Stomach smooth muscle (tissue), 2 donors: Measurements from ENCODE around the gene TMEM140.

Experiments used
- H3K27ac ChIP-seq: one replicate; pipeline ENCODE4 v1.7.0; 2013; ENCODE audit warnings: mild to moderate bottlenecking, low read length, inconsistent platforms
- H3K27me3 ChIP-seq, 2 donors: one replicate each; pipeline ENCODE4 v1.7.0; 2013; ENCODE audit warnings: low read length in 2 of 2; ENCODE audit not compliant: insufficient read depth in 2 of 2, control insufficient read depth in 1 of 2
- H3K36me3 ChIP-seq, 2 donors: one replicate each; pipeline ENCODE4 v1.7.0; 2013; ENCODE audit warnings: low read length in 2 of 2; ENCODE audit not compliant: control insufficient read depth in 2 of 2, insufficient read depth in 2 of 2
- H3K4me1 ChIP-seq: one replicate; pipeline ENCODE4 v1.7.0; 2013; ENCODE audit warnings: low read length; ENCODE audit not compliant: control insufficient read depth, insufficient read depth
- H3K4me3 ChIP-seq, 2 donors: one replicate each; pipeline ENCODE4 v1.7.0; 2013; ENCODE audit warnings: low read length in 2 of 2
- H3K9ac ChIP-seq, 2 donors: one replicate each; pipeline ENCODE4 v1.7.0; 2013; ENCODE audit warnings: low read length in 2 of 2, mild to moderate bottlenecking in 1 of 2
- H3K9me3 ChIP-seq, 2 donors: one replicate each; pipeline ENCODE4 v1.7.0; 2013; ENCODE audit warnings: low read length in 2 of 2; ENCODE audit not compliant: control insufficient read depth in 2 of 2
- donor health status: healthy.
- donor health status: Pancreatic carcinoma.

TMEM140 gene

DNA sequence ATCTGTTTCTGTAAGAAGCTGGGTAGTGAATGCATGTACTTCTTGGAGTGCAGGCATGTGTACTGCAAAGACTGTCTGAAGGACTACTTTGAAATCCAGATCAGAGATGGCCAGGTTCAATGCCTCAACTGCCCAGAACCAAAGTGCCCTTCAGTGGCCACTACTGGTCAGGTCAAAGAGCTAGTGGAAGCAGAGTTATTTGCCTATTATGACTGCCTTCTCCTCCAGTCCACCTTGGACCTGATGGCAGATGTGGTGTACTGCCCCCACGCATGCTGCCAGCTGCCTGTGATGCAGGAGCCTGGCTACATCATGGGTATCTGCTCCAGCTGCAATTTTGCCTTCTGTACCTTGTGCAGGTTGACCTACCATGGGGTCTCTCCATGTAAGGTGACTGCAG, 18.9 kb upstream of the TMEM140 start:
- Histone ChIP-seq H3K9ac (no peak overlapping the region), H3K36me3 (no peaks in the 10 kb centered on the region), H3K9me3 (peaks cover 0 to 5% of the 10 kb centered on the region in 2 donors), H3K4me1 (no peaks in the 10 kb centered on the region), H3K4me3 (no peak overlapping the region), H3K27me3 (no peaks in the 10 kb centered on the region), H3K27ac (no peak overlapping the region)

DNA sequence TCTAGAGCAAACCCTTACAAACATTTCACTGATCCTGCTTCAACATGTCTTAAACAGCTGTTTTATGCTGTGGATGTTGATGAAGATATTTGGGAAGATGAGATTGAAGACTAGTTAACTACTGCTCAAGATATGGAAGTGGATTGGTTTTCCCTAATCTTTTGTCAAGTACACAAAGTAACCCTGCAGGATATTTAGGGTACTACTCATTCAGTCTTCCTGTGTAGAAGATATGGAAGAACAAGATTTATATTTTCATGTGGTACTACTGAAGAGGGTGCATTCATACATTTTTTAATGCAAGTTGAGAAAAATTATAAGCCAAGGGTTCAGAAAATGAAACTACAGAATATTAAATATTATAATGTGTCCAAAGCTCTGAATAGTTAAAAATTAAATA, 18.3 kb upstream of the TMEM140 start:
- no peaks in the 10 kb centered on the region for H3K27me3 ChIP-seq
- H3K27ac ChIP-seq: no peak overlapping the region
- H3K4me3 ChIP-seq: no peak overlapping the region
- H3K36me3 ChIP-seq: no peaks in the 10 kb centered on the region
- H3K9me3 ChIP-seq: peaks cover 0 to 5% of the 10 kb centered on the region in 2 donors
- H3K4me1 ChIP-seq: no peaks in the 10 kb centered on the region
- no peak overlapping the region for H3K9ac ChIP-seq

DNA sequence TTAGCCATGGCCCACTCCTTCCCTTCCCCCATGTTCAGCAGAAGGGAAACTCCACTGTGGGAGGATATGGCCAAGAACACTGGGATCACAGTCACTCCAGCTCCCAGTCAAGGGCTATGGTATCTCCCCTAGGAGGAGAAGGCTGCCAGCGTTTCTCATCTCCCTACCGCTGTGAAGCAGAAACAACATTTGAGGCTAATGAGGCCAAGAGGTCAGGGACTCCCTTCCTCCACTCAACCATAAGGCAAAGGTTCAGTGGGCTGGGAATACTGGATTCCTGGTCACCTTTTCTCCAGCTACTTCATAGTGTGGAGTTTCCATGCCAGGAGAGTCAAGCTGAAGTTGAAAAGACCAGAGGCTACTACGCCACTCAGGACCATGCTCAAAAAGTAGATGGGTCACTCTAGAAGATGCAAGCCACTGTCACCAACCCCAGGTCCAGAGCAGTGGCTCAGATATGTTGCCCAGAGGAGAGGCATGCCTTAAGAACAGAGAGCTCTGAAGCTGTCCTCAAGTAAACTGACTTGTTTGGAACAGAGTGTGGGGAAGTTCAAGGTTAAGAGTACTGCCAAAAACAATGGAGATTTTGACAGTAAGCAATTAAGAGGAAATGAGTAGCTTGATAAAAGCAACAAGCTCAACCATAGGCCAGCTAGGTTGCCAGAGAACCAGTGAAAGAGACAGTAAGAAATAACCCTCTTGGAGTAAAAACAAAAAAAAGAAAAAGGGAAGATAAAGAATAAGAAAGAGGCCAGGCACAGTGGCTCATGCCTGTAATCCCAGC, 3.8 kb upstream of the TMEM140 start:
- H3K4me3 ChIP-seq: no peak overlapping the region
- no peaks in the 10 kb centered on the region for H3K9me3 ChIP-seq
- H3K9ac ChIP-seq: no peak overlapping the region
- H3K36me3 ChIP-seq: no peaks in the 10 kb centered on the region
- H3K4me1 ChIP-seq: peaks cover 4% of the 10 kb centered on the region
- H3K27ac ChIP-seq: no peak overlapping the region
- H3K27me3 ChIP-seq: no peaks in the 10 kb centered on the region

DNA sequence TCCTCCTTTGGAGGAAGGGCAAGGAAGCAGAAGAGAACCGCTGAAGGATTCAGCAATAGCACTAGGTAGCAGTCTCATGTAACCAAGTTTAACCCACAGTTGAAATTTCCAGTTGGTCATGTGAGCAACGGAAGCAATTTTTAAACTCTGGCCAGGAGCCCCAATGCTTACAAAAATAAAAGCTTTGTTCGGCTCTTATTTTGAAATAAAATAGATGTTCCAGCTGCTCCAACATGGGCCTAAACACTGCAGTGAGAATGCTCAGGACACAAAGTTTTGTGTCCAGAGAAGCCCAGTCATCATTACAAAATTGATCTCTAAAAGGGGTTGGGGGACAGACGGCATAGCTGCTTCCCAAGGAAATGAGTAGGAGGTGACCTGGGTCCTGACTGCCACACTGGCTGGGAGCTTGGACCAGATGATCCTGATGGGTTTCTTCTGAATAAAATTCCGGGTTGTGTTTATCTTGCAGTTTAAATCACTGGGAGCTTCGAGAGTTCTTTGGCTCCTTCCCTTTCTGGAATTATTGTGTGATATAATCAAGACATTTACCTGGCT, 452 bp upstream of the TMEM140 start:
- peaks cover 0 to 5% of the 10 kb centered on the region in 2 donors for H3K36me3 ChIP-seq
- peak overlapping the region; percentile 83 to 87 for H3K4me3 ChIP-seq
- H3K27me3 ChIP-seq: no peaks in the 10 kb centered on the region
- peak overlapping the region; percentile 95 for H3K27ac ChIP-seq
- H3K9ac ChIP-seq: peak overlapping the region; percentile 80 to 88
- no peaks in the 10 kb centered on the region for H3K9me3 ChIP-seq
- H3K4me1 ChIP-seq: peaks cover 4% of the 10 kb centered on the region

DNA sequence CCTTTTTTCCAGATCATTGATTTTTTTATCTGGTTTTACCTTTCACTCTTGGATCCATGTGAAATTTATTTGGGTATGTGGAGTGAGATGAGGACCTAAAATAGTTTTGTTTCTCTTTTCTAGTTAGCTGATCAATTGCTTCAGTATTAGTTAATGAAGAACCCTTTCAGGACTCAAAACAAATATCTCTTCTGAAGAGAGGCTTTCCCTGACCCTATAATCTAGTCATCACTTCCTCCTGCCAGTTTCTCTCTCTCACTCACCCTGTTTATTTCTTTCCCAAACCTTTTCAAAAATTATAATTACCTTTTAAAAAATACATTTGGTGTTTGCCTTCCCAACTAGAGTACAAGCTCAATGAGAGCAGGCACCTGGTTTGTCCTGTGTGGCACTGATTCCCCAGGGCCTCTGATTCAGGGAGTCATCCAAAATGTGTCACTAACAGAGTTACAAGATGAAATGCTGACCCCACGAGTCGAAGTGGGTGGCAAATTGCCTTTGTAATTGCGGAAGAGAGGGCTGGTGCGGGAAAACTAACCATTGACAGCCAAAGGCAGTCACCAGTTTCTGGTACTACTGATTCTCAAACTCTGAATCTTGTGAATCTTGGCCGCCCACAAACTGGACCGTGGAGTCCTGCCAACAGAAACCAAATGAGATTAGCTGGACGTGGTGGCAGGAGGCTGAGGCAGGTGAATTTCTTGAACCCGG, 2.4 kb downstream of the TMEM140 start:
- no peaks in the 10 kb centered on the region for H3K27me3 ChIP-seq
- H3K4me3 ChIP-seq: peak overlapping the region in 1 of 2 donors; percentile 23
- H3K36me3 ChIP-seq: peaks cover 0 to 5% of the 10 kb centered on the region in 2 donors
- H3K4me1 ChIP-seq: peaks cover 4% of the 10 kb centered on the region
- H3K9ac ChIP-seq: no peak overlapping the region
- H3K27ac ChIP-seq: no peak overlapping the region
- H3K9me3 ChIP-seq: no peaks in the 10 kb centered on the region

DNA sequence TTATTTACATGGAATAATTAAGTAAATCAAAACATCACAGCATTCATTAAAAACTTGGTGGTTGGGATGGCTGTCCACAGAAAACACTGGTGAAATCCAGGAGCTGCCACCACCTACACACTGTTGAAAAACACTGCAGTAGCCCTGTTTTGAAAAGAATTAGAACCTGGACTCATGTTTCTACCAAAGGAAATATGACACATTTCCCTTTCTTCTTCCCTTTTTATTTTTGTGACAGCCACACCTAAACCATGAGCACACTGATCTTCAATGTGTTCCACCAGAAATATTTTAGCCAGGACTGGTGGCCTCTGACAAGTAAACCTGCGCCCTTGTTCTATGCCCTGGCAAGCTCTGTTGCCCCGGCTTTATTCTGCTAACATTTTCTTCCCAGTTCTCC, 3.3 kb downstream of the TMEM140 start:
- Histone ChIP-seq H3K27me3 (no peaks in the 10 kb centered on the region), H3K9ac (no peak overlapping the region), H3K4me1 (peaks cover 4% of the 10 kb centered on the region), H3K27ac (no peak overlapping the region), H3K36me3 (peaks cover 0 to 5% of the 10 kb centered on the region in 2 donors), H3K4me3 (no peak overlapping the region), H3K9me3 (peaks cover 0 to 5% of the 10 kb centered on the region in 2 donors)

DNA sequence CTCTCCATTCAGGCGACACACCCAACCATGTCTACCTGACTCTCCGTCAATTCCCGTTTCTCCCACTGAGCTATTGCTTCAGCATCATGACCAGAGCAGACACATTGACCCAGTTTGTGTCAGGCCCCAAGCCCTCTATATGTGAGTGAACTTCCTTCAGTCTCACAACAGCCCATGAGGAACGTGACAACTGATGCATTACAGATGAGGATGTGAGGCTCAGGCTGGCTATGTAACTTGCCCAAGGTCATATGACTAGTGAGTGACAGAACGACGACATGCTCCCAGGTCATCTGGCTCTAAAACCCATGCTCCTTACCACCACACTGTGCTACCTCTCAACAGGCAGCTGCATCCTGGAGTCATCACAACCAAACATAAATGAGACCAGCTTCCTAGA, 3.7 kb downstream of the TMEM140 start:
- no peaks in the 10 kb centered on the region for H3K27me3 ChIP-seq
- H3K4me1 ChIP-seq: peaks cover 4% of the 10 kb centered on the region
- H3K36me3 ChIP-seq: peaks cover 0 to 5% of the 10 kb centered on the region in 2 donors
- H3K27ac ChIP-seq: no peak overlapping the region
- no peak overlapping the region for H3K9ac ChIP-seq
- no peak overlapping the region for H3K4me3 ChIP-seq
- H3K9me3 ChIP-seq: peaks cover 0 to 5% of the 10 kb centered on the region in 2 donors

DNA sequence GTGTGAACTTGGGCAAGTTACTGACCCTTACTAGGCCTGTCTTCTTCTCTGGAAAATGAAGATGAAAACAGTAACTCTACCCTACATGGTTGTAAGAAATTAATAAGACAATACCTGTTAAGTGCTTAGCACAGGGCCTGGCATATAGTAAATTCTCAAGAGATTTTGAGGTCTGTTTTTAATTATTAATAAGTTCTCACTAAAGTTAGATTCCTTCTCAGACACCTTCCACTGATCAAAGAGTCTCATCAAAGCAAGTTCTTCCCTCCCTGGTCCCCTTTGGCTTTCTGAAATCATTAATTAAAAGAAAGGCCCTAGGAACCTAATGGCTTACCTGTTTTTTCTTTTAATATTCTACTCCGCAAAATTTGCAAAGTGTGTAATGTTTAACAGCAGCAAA, 4.6 kb downstream of the TMEM140 start:
- Histone ChIP-seq H3K4me3 (no peak overlapping the region), H3K9ac (no peak overlapping the region), H3K9me3 (peaks cover 0 to 5% of the 10 kb centered on the region in 2 donors), H3K36me3 (peaks cover 0 to 5% of the 10 kb centered on the region in 2 donors), H3K4me1 (no peaks in the 10 kb centered on the region), H3K27ac (no peak overlapping the region), H3K27me3 (no peaks in the 10 kb centered on the region)

DNA sequence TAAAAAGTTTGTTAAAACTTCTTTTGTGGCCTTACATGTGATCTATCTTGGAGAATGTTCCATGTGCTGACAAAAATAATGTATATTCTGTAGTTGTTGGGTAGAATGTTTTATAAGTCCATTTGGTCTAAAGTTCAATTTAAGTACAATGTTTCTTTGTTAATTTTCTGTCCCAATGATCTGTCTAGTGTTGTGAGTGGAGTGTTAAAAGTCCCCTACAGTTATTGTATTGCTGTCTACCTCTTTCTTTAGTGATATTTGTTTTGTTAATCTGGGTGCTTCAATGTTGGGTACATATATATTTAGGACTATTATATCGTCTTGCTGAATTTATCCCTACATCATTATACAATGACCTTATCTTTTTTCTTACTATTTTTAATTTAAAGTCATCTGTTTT, 6.9 kb downstream of the TMEM140 start:
- Histone ChIP-seq H3K27me3 (no peaks in the 10 kb centered on the region), H3K27ac (no peak overlapping the region), H3K9ac (no peak overlapping the region), H3K36me3 (peaks cover 0 to 5% of the 10 kb centered on the region in 2 donors), H3K4me1 (peaks cover 4% of the 10 kb centered on the region), H3K9me3 (peaks cover 0 to 5% of the 10 kb centered on the region in 2 donors), H3K4me3 (no peak overlapping the region)

DNA sequence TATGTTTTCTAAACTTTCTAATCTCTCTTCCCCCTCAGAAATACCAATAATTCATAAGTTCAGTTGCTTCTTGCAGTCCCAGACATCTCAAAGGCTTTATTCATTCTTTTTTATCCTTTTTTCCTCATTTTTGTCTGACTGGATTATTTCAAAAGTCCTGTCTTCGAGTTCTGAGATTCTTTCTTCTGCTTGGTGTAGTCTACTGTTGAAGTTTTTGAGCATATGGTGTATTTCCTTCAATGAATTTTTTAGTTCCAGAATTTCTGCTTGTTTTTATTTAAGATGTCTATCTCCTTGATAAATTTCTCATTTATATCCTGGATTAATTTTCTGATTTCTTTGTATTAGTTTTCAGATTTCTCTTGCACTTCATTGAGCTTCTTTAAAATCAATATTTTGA, 8.4 kb downstream of the TMEM140 start:
- Histone ChIP-seq H3K4me1 (peaks cover 14% of the 10 kb centered on the region), H3K4me3 (no peak overlapping the region), H3K9ac (no peak overlapping the region), H3K36me3 (peaks cover 0 to 4% of the 10 kb centered on the region in 2 donors), H3K27ac (no peak overlapping the region), H3K27me3 (no peaks in the 10 kb centered on the region), H3K9me3 (peaks cover 0 to 5% of the 10 kb centered on the region in 2 donors)
